ENCODE results near the gene PTPN7. TPM values are rescaled to one million over a fixed set of nuclear protein-coding genes. Genes with fewer than 3 reads are reported as not detected.

PTPN7 gene
- total RNA-seq, 4 donors from 2014 or later = 4.7 to 48.7 (median 7.6) TPM

- Histone ChIP-seq H3K36me3 (peaks cover 0 to 58% (median 0%) of the 10 kb centered on the region in 3 donors), H3K4me3 (no peak overlapping the region), H3K27ac (no peak overlapping the region)
These were observed 25.1 kb downstream of the PTPN7 start for GRCh38 chr1:202135221-202135721.

DNA sequence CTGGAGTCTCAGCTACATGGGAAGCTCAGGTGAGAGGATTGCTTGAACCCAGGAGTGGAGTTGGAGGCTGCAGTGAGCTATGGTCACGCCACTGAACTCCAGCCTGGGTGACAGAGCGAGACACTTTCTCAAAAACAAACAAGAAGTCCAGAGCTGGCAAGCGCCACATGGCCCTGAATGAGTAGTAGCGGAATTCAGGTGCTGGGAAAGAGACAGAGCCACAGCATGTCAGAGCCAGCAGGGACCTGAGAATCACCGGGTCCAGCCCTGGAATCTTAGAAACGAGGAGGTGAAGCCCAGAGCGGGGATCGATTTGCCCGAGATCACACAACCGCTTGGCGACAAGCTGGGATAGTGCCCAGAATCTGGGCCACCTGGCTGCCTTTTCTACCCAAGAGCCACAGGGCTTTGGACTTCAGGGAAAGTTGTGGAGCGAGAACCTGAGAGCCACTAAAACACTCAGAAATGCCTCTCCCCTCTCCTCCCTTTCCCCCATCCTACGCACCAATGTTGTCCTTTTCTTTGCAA, 25.7 kb downstream of the PTPN7 start:
- peaks cover 0 to 12% (median 0%) of the 10 kb centered on the region in 4 donors for H3K4me1 ChIP-seq
- TF ChIP-seq POLR2A (IDR thresholded peaks at IDR 0.05) = no peak
- TF ChIP-seq, protein P1, sequence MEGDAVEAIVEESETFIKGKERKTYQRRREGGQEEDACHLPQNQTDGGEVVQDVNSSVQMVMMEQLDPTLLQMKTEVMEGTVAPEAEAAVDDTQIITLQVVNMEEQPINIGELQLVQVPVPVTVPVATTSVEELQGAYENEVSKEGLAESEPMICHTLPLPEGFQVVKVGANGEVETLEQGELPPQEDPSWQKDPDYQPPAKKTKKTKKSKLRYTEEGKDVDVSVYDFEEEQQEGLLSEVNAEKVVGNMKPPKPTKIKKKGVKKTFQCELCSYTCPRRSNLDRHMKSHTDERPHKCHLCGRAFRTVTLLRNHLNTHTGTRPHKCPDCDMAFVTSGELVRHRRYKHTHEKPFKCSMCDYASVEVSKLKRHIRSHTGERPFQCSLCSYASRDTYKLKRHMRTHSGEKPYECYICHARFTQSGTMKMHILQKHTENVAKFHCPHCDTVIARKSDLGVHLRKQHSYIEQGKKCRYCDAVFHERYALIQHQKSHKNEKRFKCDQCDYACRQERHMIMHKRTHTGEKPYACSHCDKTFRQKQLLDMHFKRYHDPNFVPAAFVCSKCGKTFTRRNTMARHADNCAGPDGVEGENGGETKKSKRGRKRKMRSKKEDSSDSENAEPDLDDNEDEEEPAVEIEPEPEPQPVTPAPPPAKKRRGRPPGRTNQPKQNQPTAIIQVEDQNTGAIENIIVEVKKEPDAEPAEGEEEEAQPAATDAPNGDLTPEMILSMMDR (IDR thresholded peaks at IDR 0.05) = no peak
- H3K27me3 ChIP-seq = no peaks in the 10 kb centered on the region
- no peak overlapping the region for H3K4me3 ChIP-seq
- DNase-seq = no peak
- H3K27ac ChIP-seq = no peak overlapping the region
- no peaks in the 10 kb centered on the region for H3K9me3 ChIP-seq
- H3K36me3 ChIP-seq = peaks cover 0 to 58% (median 0%) of the 10 kb centered on the region in 3 donors

More at GRCh38 chr1:202135221-202135721, 25.1 kb downstream of the PTPN7 start:
- H3K9me3 ChIP-seq = no peaks in the 10 kb centered on the region
- peak in 2 of 3 donors; percentile 30 to 74 for DNase-seq
- H3K27me3 ChIP-seq = no peaks in the 10 kb centered on the region
- peaks cover 0 to 12% (median 0%) of the 10 kb centered on the region in 4 donors for H3K4me1 ChIP-seq
- no peak for TF ChIP-seq POLR2A (IDR thresholded peaks at IDR 0.05)
- TF ChIP-seq, protein P1 (IDR thresholded peaks at IDR 0.05) = peak; percentile 59 to 88 (median 77)

GRCh38 chr1:202133989-202134388, 26.4 kb downstream of the PTPN7 start:
- H3K4me1 ChIP-seq = peaks cover 0 to 12% (median 0%) of the 10 kb centered on the region in 4 donors
- TF ChIP-seq POLR2A (IDR thresholded peaks at IDR 0.05) = no peak
- TF ChIP-seq, protein P1 (IDR thresholded peaks at IDR 0.05) = no peak

DNA sequence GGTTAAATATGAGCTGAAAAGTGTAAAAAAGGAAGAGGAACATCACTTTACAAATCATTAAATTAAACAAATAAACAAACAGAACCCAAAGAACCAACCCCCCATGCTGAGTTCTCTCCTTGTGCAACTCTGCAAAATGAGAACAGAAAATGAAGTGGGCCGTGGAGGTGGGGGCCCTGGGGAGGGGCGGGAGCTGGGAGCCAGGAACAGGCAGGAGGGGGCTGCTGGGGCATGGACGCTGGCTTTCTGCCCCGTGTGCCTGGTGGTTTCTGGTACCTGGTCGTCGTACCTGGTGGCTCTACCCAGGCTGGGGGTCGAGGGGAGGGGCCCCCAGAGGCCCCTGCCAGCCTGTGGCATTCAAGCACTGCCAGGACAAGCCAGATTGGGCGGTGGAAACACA, 26.9 kb downstream of the PTPN7 start:
- no peak for DNase-seq
- no peaks in the 10 kb centered on the region for H3K9me3 ChIP-seq
- TF ChIP-seq, protein P1 (IDR thresholded peaks at IDR 0.05) = no peak
- TF ChIP-seq POLR2A (IDR thresholded peaks at IDR 0.05) = no peak
- H3K4me3 ChIP-seq = no peak overlapping the region
- H3K27me3 ChIP-seq = no peaks in the 10 kb centered on the region
- H3K27ac ChIP-seq = no peak overlapping the region
- H3K4me1 ChIP-seq = peaks cover 0 to 12% (median 0%) of the 10 kb centered on the region in 4 donors
- H3K36me3 ChIP-seq = peaks cover 0 to 58% (median 0%) of the 10 kb centered on the region in 3 donors

More at GRCh38 chr1:202133989-202134388, 26.4 kb downstream of the PTPN7 start:
- Histone ChIP-seq H3K27ac (no peak overlapping the region), H3K27me3 (no peaks in the 10 kb centered on the region), H3K36me3 (peaks cover 0 to 58% (median 0%) of the 10 kb centered on the region in 3 donors), H3K9me3 (no peaks in the 10 kb centered on the region), H3K4me3 (no peak overlapping the region)
- no peak for DNase-seq

GRCh38 chr1:202133001-202133400, 27.4 kb downstream of the PTPN7 start:
- no peaks in the 10 kb centered on the region for H3K27me3 ChIP-seq
- H3K36me3 ChIP-seq = peaks cover 0 to 53% (median 0%) of the 10 kb centered on the region in 3 donors
- peak overlapping the region; percentile 42 to 83 (median 57) for H3K27ac ChIP-seq
- DNase-seq = no peak
- no peak for TF ChIP-seq POLR2A (IDR thresholded peaks at IDR 0.05)
- TF ChIP-seq, protein P1 (IDR thresholded peaks at IDR 0.05) = no peak
- H3K4me3 ChIP-seq = no peak overlapping the region
- no peaks in the 10 kb centered on the region for H3K9me3 ChIP-seq
- H3K4me1 ChIP-seq = peaks cover 0 to 12% (median 0%) of the 10 kb centered on the region in 4 donors

All from Peyer's patch (tissue), 4 donors.